HG03457 (cell line): Measurements from ENCODE around the gene ADAMTS2.

Source experiments
- ATAC-seq: cut with Tn5 transposase; IDR thresholded peaks from one replicate; pipeline ENCODE4 v1.9.1; 2021; ENCODE audit warnings: moderate number of reproducible peaks; ENCODE audit not compliant: unreplicated experiment

Gene ADAMTS2

DNA sequence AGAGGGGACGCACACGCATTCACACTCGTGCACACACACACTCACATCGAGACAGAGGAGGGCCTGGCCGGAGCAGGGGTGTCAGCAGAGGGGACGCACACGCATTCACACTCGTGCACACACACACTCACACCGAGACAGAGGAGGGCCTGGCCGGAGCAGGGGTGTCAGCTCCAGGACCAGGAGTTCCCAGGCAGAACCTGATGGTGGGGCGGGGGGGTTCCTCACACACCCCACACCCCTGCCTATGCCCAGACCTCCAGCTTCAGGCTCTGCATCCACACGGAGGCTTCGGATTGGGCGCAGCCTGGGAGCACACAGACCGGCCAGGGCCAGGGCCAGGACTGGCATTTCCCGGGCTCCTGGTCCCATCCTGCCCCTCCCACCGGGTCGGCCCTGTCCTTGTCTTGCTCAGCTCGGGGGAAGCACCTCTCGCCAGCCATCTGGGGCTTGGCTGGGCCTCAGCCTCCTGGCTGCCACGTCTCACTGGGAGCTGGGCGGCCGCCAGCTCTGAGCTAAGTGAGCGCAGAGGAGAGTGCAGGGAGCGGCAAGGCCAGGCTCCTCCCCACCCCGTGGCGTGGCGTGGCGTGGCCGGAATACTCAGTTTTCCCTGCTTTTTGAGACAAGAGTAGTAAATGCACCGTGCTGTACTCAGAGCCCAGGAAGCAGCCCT is 31.3 kb downstream of the ADAMTS2 start:
- ATAC-seq = no peak

DNA sequence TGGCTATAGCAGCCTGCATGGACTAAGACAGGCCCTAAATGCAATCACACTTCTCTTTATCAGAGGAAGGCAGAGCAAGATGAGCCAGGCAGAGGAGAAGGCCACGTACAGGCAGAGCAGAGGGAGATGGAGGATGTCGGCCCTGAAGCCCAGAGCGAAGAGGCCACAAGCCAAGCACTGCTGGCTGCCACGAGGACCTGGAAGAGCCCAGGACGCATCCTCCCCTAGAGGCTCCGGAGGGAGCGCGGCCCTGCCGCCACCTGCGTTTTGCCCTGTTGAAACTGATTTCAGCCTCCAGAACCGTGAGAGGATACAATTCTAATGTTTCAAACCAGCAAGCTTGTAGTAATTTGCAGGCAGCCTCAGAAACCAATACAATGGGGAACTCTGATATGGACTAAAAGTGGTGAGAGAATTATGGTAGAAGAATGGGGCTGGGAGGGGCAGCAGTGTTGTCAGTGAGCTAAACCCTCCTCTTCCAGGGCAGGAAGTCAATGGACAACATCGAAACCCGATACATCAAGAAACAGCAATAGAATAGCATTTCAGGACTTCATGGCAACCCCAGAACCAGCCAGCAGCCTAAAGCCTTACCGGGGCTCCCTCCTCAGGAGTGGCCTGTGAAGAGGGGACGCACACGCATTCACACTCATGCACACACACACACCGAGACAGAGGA is 32.6 kb downstream of the ADAMTS2 start:
- no peak for ATAC-seq

DNA sequence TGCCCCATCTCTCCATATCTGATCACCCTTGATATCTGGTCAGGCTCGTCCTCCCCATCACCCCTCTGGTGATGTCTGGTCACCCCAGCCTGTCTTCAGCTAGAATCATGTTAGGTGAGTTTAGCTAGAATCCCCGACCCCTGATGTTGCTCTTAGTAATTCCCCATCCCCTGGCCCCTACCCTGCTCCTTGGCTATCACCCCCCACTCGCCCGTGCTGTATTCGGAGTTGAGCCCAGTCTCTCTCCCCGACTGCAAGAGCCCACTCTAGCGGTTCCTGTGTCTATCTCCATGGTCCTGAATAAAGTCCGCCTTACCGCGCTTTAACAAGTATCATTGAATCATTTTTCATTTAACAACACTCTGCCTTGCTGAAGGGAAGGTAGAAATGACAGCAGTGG is 33.7 kb downstream of the ADAMTS2 start:
- no peak for ATAC-seq

DNA sequence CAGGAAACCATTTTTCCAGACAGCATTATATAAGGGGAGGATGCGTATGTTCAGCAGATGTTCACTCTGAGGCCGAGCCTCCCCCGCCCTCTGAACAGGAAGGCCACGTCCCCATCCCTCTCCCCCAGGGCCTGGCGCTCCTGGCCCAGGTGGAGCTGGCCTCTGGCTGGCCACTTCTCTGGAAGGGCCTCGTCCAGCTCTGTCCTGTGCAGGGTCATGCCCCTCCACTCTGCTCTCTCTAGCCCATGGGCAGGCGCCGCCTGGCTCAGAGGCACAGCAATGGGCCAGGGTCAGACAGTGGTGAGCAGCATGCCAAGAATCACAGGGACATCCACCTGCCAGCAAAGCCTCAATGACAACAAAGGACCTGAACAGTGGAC is 34.2 kb downstream of the ADAMTS2 start:
- no peak for ATAC-seq

DNA sequence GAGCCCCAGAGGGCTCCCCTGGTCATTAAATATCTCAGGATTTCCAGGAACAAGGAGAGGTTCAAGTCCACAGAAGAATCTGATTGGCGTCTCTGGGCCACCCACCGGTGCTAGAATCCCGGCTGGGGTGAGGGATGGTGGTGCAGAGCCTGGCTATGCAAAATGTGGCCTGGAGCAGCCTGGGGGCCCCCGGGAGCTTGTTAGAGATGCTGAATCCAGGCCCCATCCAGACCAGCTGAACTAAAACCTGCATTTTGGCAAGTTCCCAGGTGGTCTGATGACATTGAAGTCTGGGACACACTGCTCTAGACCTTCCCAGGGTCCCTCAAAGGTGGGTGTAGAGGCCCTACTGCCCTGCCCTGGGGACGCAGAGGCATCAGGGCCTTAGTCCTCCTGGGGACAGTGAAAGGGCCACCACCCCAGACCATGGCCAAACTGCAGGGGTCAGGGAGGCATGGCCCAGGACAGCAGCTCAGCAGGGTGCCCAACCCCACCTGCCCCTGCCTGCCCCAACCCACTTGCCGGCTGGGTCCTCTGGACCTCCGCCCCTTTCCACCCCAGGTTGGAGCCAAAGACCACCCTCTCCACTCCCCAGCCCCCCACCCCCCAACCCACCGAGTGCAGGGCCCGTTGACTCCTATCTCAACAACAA is 34.7 kb downstream of the ADAMTS2 start:
- no peak for ATAC-seq

DNA sequence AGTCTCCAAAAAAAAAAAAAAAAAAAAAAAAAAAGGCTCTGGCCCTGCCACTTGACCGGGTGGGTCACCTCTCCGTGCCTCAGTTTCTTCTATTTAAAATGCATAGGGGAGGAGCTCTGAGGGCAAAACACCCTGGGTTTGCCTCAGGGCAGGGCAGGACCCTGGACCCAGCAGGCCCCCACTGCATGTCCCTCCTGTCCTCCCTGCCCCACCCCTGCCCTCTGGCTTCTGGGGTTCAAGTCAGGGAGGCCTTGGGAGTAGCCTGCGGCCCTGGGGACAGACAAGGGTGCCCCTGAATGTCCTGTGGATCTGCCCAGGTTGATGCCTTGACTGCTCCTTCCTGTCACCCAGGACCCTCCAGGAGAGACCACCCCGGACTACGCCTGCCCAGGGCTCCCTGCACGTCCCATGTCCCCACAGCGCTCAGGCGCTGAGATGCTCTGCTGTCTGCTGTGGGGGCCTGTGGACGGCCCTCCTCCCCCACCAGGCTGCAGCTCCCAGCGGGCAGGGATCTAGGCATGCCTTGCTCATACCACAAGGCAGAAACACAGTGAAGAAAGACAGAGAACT is 35.4 kb downstream of the ADAMTS2 start:
- no peak for ATAC-seq

DNA sequence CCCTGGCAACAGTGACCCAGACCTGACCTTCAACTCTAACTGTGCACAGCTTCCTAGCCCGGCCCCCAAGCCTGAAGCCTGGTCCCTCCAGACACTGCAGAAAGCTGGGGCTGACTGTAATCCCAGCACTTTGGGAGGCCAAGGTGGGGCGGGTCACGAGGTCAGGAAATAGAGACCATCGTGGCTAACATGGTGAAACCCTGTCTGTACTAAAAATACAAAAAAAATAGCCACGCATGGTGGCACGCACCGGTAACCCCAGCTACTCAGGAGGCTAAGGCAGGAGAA is 35.9 kb downstream of the ADAMTS2 start:
- no peak for ATAC-seq

DNA sequence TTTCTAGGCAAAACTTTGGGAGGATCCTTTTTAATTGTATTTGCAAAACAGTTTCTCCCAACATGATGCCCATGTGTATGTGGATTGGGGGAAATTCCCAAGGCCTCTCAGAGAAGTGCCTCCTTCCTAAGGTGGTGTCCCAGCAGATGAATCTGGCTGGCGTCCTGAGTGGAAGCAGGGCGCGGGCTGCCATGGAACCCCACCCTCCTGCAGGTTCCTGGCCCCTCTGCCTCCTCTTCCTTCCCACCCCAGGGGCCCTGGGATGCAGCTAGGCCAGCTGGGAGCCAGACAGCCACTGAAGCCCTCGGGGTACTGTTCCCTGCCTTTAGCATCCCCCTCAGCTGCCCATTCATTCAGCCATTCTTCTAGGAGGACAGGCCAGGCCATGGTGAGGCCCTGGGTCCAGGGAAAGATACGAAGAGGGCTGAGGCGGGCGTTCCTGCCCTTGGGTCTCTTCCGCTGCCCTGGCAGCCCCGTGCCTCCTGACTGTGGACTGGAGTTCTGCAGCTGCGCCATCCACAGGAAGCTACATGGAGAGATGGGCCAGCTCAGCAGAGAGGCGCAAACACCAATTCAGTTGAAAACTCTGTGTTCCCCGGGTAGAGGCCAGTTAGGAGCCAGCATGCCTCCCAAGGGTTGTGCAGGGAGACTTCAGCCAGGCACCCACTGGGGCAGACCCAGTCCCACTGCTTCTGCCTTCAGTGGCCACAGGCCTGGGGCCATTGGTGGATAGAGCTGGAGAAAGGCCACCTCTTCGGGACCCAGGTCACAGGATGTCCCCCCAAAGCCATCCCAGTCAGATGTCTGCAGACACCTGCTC is 36.5 kb downstream of the ADAMTS2 start:
- no peak for ATAC-seq

DNA sequence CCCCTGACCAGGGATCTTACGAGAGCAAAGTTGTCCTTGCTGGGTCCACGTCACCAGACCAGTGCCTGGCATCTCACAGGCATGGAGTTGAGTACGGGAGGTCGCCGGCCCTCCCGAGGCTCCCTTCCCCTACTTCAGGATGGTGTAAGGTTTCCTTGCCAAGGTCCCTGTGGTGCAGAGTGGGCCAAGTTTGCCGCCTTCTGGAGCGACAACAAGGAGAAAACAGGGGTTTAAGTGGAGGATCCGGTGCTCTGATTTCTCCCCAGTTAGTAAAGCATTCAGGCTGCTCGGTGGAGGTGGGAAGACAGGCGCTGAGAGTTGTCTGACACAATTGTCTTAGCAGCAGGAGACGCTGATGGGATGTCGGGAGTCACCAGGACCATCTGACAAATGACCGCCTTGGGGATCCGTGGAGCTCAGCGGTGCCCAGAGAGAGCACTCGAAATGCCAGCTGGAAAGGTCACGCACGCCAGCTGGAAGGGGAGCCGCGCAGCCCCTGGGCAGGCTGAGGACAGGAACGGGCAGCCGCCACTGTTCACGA is 37.3 kb downstream of the ADAMTS2 start:
- ATAC-seq = no peak

DNA sequence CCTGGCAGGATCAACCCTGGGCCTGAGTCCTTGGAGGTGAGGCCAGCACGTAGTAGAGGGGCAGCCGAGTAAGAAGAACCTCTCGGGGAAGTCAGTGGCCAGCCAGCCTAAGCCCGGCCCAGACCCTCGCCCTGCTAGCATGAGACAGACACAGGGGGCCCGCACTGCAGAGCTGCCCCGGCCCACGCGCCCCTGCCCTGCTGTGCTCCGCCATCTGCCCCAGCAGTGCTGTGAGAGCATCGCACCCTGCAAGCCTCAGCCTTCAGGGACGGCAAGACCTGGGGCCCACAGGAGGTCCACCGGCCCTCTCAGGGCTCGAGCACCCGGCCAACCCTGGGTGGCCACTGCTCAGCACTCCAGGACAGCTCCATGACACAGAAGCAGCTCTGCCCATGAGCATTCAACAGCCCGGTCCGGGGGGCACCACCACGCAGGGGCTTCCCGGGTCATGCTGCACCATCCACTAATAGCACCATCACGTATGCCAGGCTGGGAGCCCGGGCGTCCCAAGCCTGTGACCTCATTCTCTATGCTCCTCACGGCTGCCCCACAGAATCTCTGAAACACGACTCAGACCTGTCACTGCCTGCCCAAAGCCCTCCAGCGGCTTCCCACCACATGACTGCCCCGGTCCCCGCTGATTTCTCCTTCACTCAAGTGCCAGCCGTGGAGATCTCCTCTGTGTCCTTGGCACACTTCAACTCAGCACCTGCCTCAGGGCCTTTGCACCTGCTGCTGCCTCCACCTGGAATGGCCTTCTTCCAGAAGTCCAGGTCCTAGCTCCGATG is 38.1 kb downstream of the ADAMTS2 start:
- ATAC-seq = no peak

DNA sequence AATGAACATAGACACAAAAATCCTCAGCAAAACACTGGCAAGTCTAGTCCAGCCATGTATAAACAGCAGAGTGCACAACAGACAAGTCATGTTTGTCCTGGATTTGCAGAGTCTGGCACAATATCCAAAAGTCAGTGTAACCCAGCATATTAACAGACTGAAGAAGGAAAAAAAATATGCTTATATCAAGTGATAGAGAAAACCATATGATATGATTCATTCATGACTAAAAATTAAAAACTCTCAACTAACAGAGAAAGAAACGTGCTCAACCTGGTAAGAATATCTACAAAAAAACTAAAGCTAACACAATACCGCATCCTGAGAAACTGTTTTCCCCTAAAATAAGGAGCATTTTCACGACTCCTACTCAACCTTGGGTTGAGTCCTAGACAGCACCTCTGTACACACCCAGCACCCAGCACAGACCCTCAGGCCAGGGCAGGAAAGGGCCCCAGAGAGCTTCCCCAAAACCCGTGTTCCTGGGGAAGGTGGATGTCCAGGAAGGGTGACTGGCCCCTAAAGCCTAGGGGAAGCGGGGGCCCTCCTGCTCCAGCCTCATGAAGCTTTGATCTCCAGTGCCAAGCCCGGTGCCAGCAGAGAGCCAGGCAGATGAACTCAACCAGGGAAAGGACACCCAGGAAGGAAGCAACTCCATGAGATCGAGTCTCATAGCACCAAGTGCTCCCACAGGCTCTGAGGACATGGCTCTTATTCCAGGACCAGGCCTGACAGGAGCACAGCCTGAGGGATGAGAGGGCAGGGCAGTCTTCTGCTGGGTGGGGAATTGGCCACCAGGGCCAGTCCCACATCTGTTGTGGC is 38.9 kb downstream of the ADAMTS2 start:
- no peak for ATAC-seq

DNA sequence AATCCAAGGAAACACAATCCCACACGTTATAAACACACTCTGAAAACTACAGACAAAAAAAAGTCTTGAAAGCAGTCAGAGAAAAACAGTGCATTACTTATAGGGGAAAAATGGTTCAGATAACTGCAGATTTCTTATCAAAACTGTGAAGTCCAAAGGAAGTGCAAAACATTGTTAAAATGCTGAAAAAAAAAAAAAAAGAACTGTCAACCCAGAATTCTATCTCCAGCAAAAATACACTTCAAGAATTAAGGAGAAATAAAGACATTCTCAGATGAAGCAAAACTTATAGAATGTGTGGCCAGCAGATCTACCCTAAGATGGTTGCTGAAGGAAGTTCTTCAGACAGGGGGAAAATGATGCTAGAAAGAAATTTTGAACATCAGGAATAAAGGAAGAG is 40.4 kb downstream of the ADAMTS2 start:
- no peak for ATAC-seq

DNA sequence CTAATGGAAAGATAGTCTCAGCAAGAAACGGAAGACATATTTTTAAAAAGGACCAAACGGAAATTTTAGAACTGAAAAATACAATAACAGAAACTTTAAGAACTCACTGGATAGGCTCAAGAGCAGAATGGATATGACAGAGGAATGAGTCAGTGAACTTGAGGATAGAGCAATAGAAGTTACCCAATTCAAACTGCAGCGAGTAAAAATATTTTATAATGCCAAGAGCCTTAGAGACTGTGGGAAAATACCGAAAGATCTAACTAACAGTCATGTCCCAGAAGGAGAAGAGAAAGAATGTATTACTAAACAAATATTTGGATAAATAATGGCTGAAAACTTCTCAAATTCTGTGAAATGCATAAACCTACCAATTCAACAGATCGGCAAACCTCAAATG is 40.8 kb downstream of the ADAMTS2 start:
- no peak for ATAC-seq

DNA sequence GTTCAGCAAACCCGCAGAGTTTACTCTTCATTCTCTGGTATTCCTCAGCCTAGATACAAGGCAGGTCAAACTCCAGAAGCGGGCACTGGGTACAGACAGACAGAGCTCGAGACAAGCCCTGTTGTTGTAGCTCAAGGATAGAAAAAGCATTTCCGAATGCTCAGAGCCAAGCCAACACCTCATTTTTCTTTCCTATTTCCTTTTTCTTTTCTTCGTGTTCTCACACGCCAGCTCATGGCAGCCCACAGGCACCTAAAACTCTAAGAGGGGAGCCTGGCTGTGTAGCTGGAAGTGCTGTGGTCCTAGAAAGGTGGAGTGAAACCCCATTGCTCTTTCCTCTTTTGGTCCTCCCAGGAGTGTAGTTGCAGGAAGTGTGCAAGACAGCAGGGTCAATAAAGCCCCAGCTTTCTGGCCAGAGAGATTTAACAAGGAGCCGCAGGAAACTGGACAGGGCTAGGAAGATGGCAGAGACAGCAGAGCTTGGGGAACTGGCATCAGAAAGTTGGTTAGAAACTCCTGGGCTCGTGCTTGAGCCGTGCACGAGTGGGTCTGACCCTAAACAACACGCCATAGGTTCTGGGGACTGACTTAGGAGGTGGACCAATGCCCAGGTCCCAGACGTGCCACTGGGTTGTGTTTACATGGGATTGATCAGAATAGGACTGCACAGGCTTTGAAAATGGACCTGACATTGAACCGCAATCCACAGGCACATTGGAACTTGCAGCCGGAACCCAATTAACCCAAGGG is 41.6 kb downstream of the ADAMTS2 start:
- no peak for ATAC-seq

DNA sequence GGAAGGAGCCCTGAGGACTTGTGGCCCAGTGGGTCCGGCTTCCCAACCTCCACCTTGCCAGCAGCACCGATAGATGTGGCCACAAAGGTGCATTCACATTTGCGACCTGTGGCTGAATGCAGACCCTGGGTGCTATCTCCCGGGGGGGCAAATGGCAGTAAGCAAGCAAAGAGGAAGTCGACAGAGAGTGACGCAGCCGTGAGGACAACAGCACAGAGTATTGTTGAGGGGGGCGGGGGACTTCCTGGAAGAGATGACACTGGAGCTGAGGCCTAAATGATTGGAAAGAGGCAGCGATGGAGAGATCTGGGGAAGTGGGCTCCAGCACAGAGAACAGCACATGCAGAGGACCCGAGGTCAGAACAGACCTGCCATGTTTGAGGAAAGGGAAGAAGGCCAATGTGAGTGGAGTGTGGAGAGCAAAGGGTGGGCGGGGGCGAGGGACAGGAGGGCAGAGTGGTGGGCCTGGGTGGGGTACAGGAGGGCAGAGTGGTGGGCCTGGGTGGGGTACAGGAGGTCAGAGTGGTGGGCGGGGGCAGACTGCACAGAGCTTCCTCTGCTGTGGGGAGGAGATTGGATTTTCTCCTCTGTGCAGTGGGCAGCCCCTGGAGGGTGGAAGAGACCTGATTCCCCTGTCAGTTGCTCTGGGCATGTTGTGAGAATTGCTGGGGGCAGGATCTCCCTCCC is 42.6 kb downstream of the ADAMTS2 start:
- ATAC-seq = no peak

DNA sequence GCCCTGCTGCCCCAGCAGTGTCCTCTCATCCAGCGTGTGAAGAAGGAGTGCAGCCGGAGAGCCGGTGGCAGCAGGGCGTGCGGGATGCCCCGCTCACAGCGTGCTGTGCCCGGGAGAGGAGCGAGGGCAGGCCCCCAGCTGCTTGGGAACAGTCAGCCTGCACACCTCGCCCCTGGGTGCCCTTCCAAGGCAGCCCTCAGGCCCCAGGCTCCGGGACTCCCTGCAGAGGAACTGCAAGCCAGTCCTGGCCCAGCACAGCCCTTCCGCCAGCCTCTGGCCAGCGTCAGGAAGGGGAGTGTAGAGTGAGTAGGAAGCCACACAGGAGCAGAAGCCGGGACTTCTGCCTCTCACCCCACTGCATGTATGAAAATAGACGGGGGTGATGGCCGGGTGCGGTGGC is 43.5 kb downstream of the ADAMTS2 start:
- no peak for ATAC-seq

DNA sequence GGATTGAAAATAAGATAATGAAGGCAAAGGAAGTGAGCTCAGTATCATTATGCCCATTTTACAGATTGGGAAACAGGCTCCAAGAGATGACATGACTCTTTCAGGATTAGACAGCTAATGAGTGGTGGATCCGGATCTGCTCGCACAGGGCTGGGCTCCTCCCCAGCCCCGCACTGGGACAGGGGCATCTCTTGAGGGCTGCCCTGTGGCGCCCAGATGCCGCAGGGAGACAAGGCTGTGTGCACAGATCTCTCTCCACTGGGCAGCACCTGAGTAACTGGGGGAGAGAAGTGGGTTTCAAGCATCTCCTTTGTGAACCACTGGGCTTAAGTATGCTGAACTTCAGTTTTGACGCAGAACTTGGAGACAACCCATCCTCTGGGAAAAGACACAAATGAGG is 43.9 kb downstream of the ADAMTS2 start:
- ATAC-seq = no peak

DNA sequence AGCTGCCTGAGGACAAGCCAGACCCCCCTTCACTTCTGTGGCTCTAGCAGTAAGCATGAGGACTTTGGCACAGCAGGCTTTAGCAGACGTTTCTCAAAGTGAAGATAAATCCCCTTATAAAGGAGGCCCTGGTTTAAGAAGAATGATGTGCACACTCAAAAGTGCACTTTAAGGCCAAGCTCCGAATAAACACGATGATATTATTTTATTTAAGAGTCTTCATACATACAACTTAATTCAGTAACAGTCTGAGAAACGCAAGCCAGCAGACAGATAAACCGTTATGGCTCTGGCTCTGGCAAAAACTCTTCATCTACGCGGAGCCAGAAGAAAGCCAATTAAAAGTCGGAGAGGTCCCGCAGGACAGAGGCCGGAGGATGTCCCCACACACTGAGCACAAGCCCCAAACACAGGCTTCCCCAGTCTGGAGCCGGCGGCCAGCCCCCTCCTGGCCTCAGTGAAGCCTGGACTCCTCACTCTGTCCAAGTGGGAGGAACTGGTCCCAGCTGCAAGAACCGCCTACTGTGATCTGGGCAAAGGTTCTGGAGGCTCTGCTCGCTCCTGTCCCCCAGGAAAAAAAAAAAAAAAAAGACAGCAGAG is 44.6 kb downstream of the ADAMTS2 start:
- ATAC-seq = no peak
